Transverse colon (tissue), 4 donors: ENCODE results near the gene WDR19.

ENCODE experiments used
- CTCF ChIP-seq, 5 experiments: fragments of 200-600 bp in 3 of 5; fragments of 450-650 bp in 2 of 5; sonication (generic) in 3 of 5; IDR thresholded peaks; 1 replicate in 2 of 5; 2 replicates in 3 of 5; pipeline ENCODE4 v1.5.1; 2016 to 2017; ENCODE audit warnings: antibody characterized with exemption in 5 of 5, inconsistent platforms in 3 of 5, mild to moderate bottlenecking in 2 of 5, moderate library complexity in 1 of 5
- EP300 ChIP-seq: sonication (generic); formaldehyde crosslinking; IDR thresholded peaks from one replicate; pipeline ENCODE4 v1.6.1; 2017; ENCODE audit warnings: antibody characterized with exemption, low read depth
- POLR2A ChIP-seq: fragments of 450-650 bp; IDR thresholded peaks from one replicate; pipeline ENCODE4 v1.6.1; 2016; ENCODE audit warnings: antibody characterized with exemption, mild to moderate bottlenecking, moderate library complexity
- POLR2AphosphoS5 ChIP-seq, 3 donors: sonication (generic); formaldehyde crosslinking; IDR thresholded peaks; one replicate each; pipeline ENCODE4 v1.6.1; 2016; ENCODE audit warnings: antibody characterized with exemption in 3 of 3

- TF ChIP-seq POLR2A (no peak), CTCF (IDR thresholded peaks at IDR 0.05) (no peak), POLR2AphosphoS5 (IDR thresholded peaks at IDR 0.05) (no peak), EP300 (no peak)
Measured at GRCh38 chr4:39308611-39309010, 126.3 kb downstream of the WDR19 start.
